ENCODE data around the gene NOS3. TPM values are rescaled to one million over a fixed set of nuclear protein-coding genes. Genes with fewer than 3 reads are reported as not detected.

Gene NOS3
- total and polyA plus RNA-seq, 2 donors from 2014 or later = 9.3 to 51.7 TPM

- Histone ChIP-seq H3K9ac (ENCODE audit: low read length in 3 of 3) (no peak overlapping the region), H3K4me1 (ENCODE audit: control insufficient read depth in 2 of 3, insufficient read depth in 2 of 3, low read depth in 1 of 3, low read length in 3 of 3) (no peaks in the 10 kb centered on the region), H3K4me3 (ENCODE audit: low read length in 3 of 3) (no peak overlapping the region), H3K9me3 (ENCODE audit: control insufficient read depth in 2 of 3, insufficient read depth in 1 of 3, low read length in 3 of 3) (no peaks in the 10 kb centered on the region), H3K36me3 (ENCODE audit: control insufficient read depth in 2 of 3, insufficient read depth in 3 of 3, low read length in 3 of 3) (no peaks in the 10 kb centered on the region), H3K27me3 (ENCODE audit: control insufficient read depth, insufficient read depth, low read length) (no peaks in the 10 kb centered on the region), H3K27ac (ENCODE audit: low read depth in 2 of 2, low read length in 2 of 2) (no peak overlapping the region)
- DNase-seq (peak in 4 of 5 donors; percentile 24 to 60 (median 40)), FAIRE-seq (no peak)
- intact Hi-C loops (cut with DNase I) = no loop called here
- TF ChIP-seq, protein P1, sequence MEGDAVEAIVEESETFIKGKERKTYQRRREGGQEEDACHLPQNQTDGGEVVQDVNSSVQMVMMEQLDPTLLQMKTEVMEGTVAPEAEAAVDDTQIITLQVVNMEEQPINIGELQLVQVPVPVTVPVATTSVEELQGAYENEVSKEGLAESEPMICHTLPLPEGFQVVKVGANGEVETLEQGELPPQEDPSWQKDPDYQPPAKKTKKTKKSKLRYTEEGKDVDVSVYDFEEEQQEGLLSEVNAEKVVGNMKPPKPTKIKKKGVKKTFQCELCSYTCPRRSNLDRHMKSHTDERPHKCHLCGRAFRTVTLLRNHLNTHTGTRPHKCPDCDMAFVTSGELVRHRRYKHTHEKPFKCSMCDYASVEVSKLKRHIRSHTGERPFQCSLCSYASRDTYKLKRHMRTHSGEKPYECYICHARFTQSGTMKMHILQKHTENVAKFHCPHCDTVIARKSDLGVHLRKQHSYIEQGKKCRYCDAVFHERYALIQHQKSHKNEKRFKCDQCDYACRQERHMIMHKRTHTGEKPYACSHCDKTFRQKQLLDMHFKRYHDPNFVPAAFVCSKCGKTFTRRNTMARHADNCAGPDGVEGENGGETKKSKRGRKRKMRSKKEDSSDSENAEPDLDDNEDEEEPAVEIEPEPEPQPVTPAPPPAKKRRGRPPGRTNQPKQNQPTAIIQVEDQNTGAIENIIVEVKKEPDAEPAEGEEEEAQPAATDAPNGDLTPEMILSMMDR (IDR thresholded peaks at IDR 0.05; ENCODE audit: borderline replicate concordance, extremely low read depth, insufficient read depth) = no peak
These were observed 41.3 kb upstream of the NOS3 start for GRCh38 chr7:150949564-150949963.

DNA sequence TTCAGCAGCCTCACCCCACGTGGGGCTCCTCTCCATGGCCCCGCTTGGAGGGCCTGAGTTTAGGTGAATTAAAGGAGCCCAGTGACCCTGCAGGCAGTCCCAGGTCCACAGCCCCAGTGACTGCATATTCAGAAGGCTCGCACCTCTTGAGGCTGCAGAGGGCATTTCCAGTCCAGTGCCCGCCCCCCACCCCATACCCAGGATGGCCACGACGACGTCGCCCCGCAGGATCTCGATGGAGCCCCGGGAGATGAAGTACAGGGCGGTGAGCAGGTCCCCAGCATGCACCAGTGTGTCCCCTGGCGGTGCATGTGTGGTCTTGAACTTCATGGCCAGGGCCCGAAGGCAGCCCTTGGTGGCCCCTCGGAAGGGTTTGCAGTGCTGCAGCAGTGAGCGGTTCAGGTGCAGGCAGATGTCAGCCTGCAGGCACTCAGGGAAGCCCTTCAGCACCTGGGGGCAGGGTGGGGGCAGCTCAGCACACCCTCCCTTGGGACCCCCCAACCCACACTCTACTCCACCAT lies 40.8 kb upstream of the NOS3 start:
- intact Hi-C loops (cut with DNase I) = no loop called here
- no peaks in the 10 kb centered on the region for H3K36me3 ChIP-seq (ENCODE audit: control insufficient read depth in 2 of 3, insufficient read depth in 3 of 3, low read length in 3 of 3)

GRCh38 chr7:150950496-150951180 lies 40.2 kb upstream of the NOS3 start:
- Histone ChIP-seq H3K27ac (ENCODE audit: low read depth in 2 of 2, low read length in 2 of 2) (no peak overlapping the region), H3K9me3 (ENCODE audit: control insufficient read depth in 2 of 3, insufficient read depth in 1 of 3, low read length in 3 of 3) (no peaks in the 10 kb centered on the region), H3K4me1 (ENCODE audit: control insufficient read depth in 2 of 3, insufficient read depth in 2 of 3, low read depth in 1 of 3, low read length in 3 of 3) (peaks cover 0 to 7% (median 0%) of the 10 kb centered on the region in 3 donors), H3K9ac (ENCODE audit: low read length in 3 of 3) (no peak overlapping the region), H3K36me3 (ENCODE audit: control insufficient read depth in 2 of 3, insufficient read depth in 3 of 3, low read length in 3 of 3) (no peaks in the 10 kb centered on the region), H3K4me3 (ENCODE audit: low read length in 3 of 3) (no peak overlapping the region), H3K27me3 (ENCODE audit: control insufficient read depth, insufficient read depth, low read length) (no peaks in the 10 kb centered on the region)
- no peak for FAIRE-seq
- TF ChIP-seq, protein P1 (IDR thresholded peaks at IDR 0.05; ENCODE audit: borderline replicate concordance, extremely low read depth, insufficient read depth) = no peak
- peak in 2 of 5 donors; percentile 31 to 69 for DNase-seq
- intact Hi-C loops (cut with DNase I) = no loop called here

More for the DNA sequence above, 40.8 kb upstream of the NOS3 start:
- no peak overlapping the region for H3K4me3 ChIP-seq (ENCODE audit: low read length in 3 of 3)
- FAIRE-seq = no peak
- H3K27me3 ChIP-seq (ENCODE audit: control insufficient read depth, insufficient read depth, low read length) = no peaks in the 10 kb centered on the region
- peak in 2 of 5 donors; percentile 38 to 44 for DNase-seq
- no peaks in the 10 kb centered on the region for H3K9me3 ChIP-seq (ENCODE audit: control insufficient read depth in 2 of 3, insufficient read depth in 1 of 3, low read length in 3 of 3)
- H3K9ac ChIP-seq (ENCODE audit: low read length in 3 of 3) = no peak overlapping the region
- H3K27ac ChIP-seq (ENCODE audit: low read depth in 2 of 2, low read length in 2 of 2) = no peak overlapping the region
- TF ChIP-seq, protein P1 (IDR thresholded peaks at IDR 0.05; ENCODE audit: borderline replicate concordance, extremely low read depth, insufficient read depth) = no peak
- peaks cover 0 to 1% (median 0%) of the 10 kb centered on the region in 3 donors for H3K4me1 ChIP-seq (ENCODE audit: control insufficient read depth in 2 of 3, insufficient read depth in 2 of 3, low read depth in 1 of 3, low read length in 3 of 3)
